ENCODE results near the gene ENO2.

Gene ENO2

GRCh38 chr12:6950401-6950801, 36.0 kb downstream of the ENO2 start:
- TF ChIP-seq EGR1 (IDR thresholded peaks at IDR 0.05) (no peak), NFIC (IDR thresholded peaks at IDR 0.05) (no peak), TCF12 (IDR thresholded peaks at IDR 0.05; ENCODE audit: low read depth) (no peak), EP300 (IDR thresholded peaks at IDR 0.05; ENCODE audit: borderline replicate concordance) (no peak), USF1 (IDR thresholded peaks at IDR 0.05) (no peak), YY1 (IDR thresholded peaks at IDR 0.05; ENCODE audit: low read depth) (no peak), CEBPB (IDR thresholded peaks at IDR 0.05) (no peak), TAF1 (IDR thresholded peaks at IDR 0.05; ENCODE audit: low read depth) (no peak), ZBTB7A (IDR thresholded peaks at IDR 0.05; ENCODE audit: low read depth) (no peak), CREB1 (IDR thresholded peaks at IDR 0.05; ENCODE audit: low read depth) (no peak), REST (IDR thresholded peaks at IDR 0.05; ENCODE audit: low read depth) (no peak), RAD21 (IDR thresholded peaks at IDR 0.05; ENCODE audit: low read depth) (no peak), TEAD4 (IDR thresholded peaks at IDR 0.05) (no peak)
- TF ChIP-seq, protein P1, sequence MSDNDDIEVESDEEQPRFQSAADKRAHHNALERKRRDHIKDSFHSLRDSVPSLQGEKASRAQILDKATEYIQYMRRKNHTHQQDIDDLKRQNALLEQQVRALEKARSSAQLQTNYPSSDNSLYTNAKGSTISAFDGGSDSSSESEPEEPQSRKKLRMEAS (IDR thresholded peaks at IDR 0.05): no peak

- TF ChIP-seq NFIC (IDR thresholded peaks at IDR 0.05): no peak
- TF ChIP-seq FOXM1 (IDR thresholded peaks at IDR 0.05; ENCODE audit: borderline replicate concordance, low read depth): no peak
- TF ChIP-seq REST (IDR thresholded peaks at IDR 0.05; ENCODE audit: low read depth): no peak
- no peak for TF ChIP-seq ZBTB7A (IDR thresholded peaks at IDR 0.05; ENCODE audit: low read depth)
Measured at GRCh38 chr12:6950811-6951540, 36.6 kb downstream of the ENO2 start, which contains the start of gene PTPN6. PTPN6 (plus strand) TSS chr12:6951356; CDS start chr12:6951513, 157 bp downstream.

DNA sequence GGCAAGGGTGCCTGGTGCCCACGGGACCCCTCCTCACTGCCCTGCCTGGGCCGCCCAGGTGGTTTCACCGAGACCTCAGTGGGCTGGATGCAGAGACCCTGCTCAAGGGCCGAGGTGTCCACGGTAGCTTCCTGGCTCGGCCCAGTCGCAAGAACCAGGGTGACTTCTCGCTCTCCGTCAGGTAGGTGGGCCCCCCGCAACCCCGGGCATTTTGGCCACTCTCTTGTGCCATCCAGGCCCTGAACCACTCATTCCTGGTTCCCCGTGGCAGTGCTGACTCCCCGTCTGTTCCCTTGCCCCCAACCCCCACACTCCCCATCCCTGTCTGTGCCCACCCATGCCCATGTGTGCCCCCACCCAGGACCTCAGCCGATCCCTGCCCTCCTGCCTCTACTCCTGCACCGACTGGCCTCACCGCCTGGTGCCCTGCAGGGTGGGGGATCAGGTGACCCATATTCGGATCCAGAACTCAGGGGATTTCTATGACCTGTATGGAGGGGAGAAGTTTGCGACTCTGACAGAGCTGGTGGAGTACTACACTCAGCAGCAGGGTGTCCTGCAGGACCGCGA, 37.3 kb downstream of the ENO2 start:
- no peak for TF ChIP-seq TCF12 (IDR thresholded peaks at IDR 0.05; ENCODE audit: low read depth)
- no peak for TF ChIP-seq EGR1 (IDR thresholded peaks at IDR 0.05)
- TF ChIP-seq TAF1 (IDR thresholded peaks at IDR 0.05; ENCODE audit: low read depth): no peak
- no peak for TF ChIP-seq FOXM1 (IDR thresholded peaks at IDR 0.05; ENCODE audit: borderline replicate concordance, low read depth)
- no peak for TF ChIP-seq CREB1 (IDR thresholded peaks at IDR 0.05; ENCODE audit: low read depth)
- TF ChIP-seq ZBTB7A (IDR thresholded peaks at IDR 0.05; ENCODE audit: low read depth): no peak

DNA sequence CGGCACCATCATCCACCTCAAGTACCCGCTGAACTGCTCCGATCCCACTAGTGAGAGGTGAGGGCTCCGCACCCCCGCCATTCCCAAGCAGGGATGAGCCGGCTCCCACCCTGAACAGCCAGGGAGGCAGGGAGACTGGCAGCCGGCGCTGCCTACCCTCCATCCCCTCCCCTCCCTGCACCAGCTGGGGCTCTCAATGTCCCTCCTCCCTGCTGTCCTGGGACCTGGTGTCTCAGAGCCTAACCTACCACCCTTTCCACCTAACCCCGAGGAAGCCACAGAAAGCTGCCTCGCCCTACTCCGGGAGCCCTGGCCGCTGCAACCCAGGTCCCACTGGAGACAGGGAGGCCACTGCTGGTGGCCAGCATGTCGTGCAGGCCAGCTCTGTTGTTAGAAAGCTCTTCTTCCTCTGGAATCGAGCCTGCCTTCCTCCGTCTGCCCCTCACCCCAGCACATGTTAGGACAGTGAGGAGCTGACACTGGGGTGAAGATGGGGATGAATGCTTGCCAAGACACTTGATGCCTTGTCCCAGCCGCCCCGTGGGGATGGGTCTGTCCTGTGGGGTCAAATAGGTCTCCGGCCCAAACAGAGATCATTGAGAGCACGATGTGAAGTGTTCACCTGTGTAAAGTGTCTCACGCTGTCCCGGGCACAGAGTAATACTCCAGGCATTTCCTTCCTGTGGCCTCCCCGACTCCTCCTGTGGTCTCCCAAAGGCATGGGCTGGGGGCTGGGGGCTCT, 37.9 kb downstream of the ENO2 start:
- TF ChIP-seq NFIC (IDR thresholded peaks at IDR 0.05) (no peak), ZBTB7A (IDR thresholded peaks at IDR 0.05; ENCODE audit: low read depth) (no peak), USF1 (IDR thresholded peaks at IDR 0.05) (no peak), TCF12 (IDR thresholded peaks at IDR 0.05; ENCODE audit: low read depth) (no peak), EGR1 (IDR thresholded peaks at IDR 0.05) (no peak), YY1 (IDR thresholded peaks at IDR 0.05; ENCODE audit: low read depth) (no peak)

- TF ChIP-seq TEAD4 (IDR thresholded peaks at IDR 0.05): no peak
- no peak for TF ChIP-seq NFIC (IDR thresholded peaks at IDR 0.05)
- no peak for TF ChIP-seq EP300 (IDR thresholded peaks at IDR 0.05; ENCODE audit: borderline replicate concordance)
- no peak for TF ChIP-seq USF1 (IDR thresholded peaks at IDR 0.05)
- TF ChIP-seq YY1 (IDR thresholded peaks at IDR 0.05; ENCODE audit: low read depth): no peak
- TF ChIP-seq EGR1 (IDR thresholded peaks at IDR 0.05): no peak
- TF ChIP-seq REST (IDR thresholded peaks at IDR 0.05; ENCODE audit: low read depth): no peak
- TF ChIP-seq TAF1 (IDR thresholded peaks at IDR 0.05; ENCODE audit: low read depth): no peak
- TF ChIP-seq TCF12 (IDR thresholded peaks at IDR 0.05; ENCODE audit: low read depth): no peak
- TF ChIP-seq CEBPB (IDR thresholded peaks at IDR 0.05): no peak
- no peak for TF ChIP-seq ZBTB7A (IDR thresholded peaks at IDR 0.05; ENCODE audit: low read depth)
Measured at GRCh38 chr12:6952863-6953441, 38.6 kb downstream of the ENO2 start.
